HepG2 (cell line): ENCODE measurements around the gene CHD9NB. TPM values are rescaled to one million over a fixed set of nuclear protein-coding genes. Genes with fewer than 3 reads are reported as not detected.

ENCODE experiments used
- ATAC-seq: fragments of 200-7000 bp; cut with Tn5 transposase; 3 replicates; pipeline ENCODE4 v1.9.1; 2020; ENCODE audit warnings: mild to moderate bottlenecking, moderate library complexity
- BruUV-seq: library from RNA; stranded (reverse); fragments of 400-500 nt; replicated peaks from 2 replicates; lab custom pipeline; 2021; lab: Mats Ljungman, UMichigan
- CTCF ChIA-PET: fragments of 300-600 bp; formaldehyde crosslinking; extraction: SDS; loops from one replicate; lab custom pipeline; 2021; ENCODE audit warnings: low total read pairs, inconsistent platforms, low intra/inter-chr PET ratio; lab: Yijun Ruan, JAX
- POLR2A ChIA-PET: fragments of 350-600 bp; sonication (Branson Sonifier 250); formaldehyde crosslinking; loops from one replicate; lab custom pipeline; 2020; ENCODE audit warnings: antibody characterized with exemption, inconsistent platforms; lab: Yijun Ruan, JAX
- DNase-seq: peaks from one replicate; pipeline ENCODE4 v3.0.0-alpha.2; 2015; ENCODE audit warnings: low spot score
- FAIRE-seq: peaks from 3 replicates; lab custom pipeline; 2011; peaks lifted over from hg19 to GRCh38; lab: Jason Lieb, UNC
- H2AFZ ChIP-seq: one replicate; pipeline ENCODE4 v1.6.1; 2011; ENCODE audit warnings: low read length, inconsistent platforms
- H3K27ac ChIP-seq: fragments of 300-600 bp; 3 replicates; pipeline ENCODE4 v1.8.0; 2011; ENCODE audit warnings: mixed run types, mild to moderate bottlenecking, mixed read lengths, low read length, inconsistent platforms; ENCODE audit not compliant: insufficient read depth; ENCODE audit errors: extremely low read length
- H3K27me3 ChIP-seq, 2 experiments: fragments of 200-600 bp in 1 of 2; 2 replicates in 1 of 2; 3 replicates in 1 of 2; pipeline versions ENCODE4 v1.6.0 to v1.8.0; 2011; ENCODE audit warnings: low read length in 2 of 2, mild to moderate bottlenecking in 2 of 2, moderate library complexity in 2 of 2, inconsistent platforms in 1 of 2; ENCODE audit not compliant: insufficient read depth in 2 of 2, control insufficient read depth in 1 of 2
- H3K36me3 ChIP-seq, 2 experiments: fragments of 200-600 bp in 1 of 2; replicated peaks in 1 of 2; 2 replicates in 1 of 2; 3 replicates in 1 of 2; pipeline versions ENCODE4 v1.5.1 to v1.8.0; 2011; ENCODE audit warnings: low read length in 2 of 2, inconsistent platforms in 1 of 2; ENCODE audit not compliant: insufficient read depth in 2 of 2, control insufficient read depth in 1 of 2
- H3K4me1 ChIP-seq: 2 replicates; pipeline ENCODE4 v1.5.1; 2012; ENCODE audit warnings: low read length, inconsistent platforms; ENCODE audit not compliant: insufficient read depth
- H3K4me2 ChIP-seq: 2 replicates; pipeline ENCODE4 v1.6.0; 2011; ENCODE audit warnings: low read depth, low read length, inconsistent platforms
- H3K4me3 ChIP-seq, 3 experiments: fragments of 200-600 bp in 1 of 3; sonication (generic), shearing (Covaris generic) in 1 of 3; replicated peaks in 1 of 3; 2 replicates each; pipeline ENCODE4 v1.5.1; 2011 to 2016; ENCODE audit warnings: low read length in 3 of 3, inconsistent platforms in 2 of 3, low read depth in 2 of 3, mild to moderate bottlenecking in 2 of 3, control low read depth in 1 of 3, mixed read lengths in 1 of 3; ENCODE audit not compliant: insufficient read depth in 1 of 3
- H3K79me2 ChIP-seq: one replicate; pipeline ENCODE4 v1.6.1; 2011; ENCODE audit warnings: low read length, inconsistent platforms; ENCODE audit not compliant: insufficient read depth
- H3K9ac ChIP-seq: 2 replicates; pipeline ENCODE4 v1.6.0; 2011; ENCODE audit warnings: mild to moderate bottlenecking, low read depth, low read length, inconsistent platforms; ENCODE audit not compliant: insufficient read depth
- H3K9me3 ChIP-seq: 2 replicates; pipeline ENCODE4 v1.5.1; 2012; ENCODE audit warnings: mild to moderate bottlenecking, low read length
- H4K20me1 ChIP-seq: 2 replicates; pipeline ENCODE4 v1.6.0; 2011; ENCODE audit warnings: inconsistent platforms, mild to moderate bottlenecking, low read length, moderate library complexity; ENCODE audit not compliant: insufficient read depth
- ASH2L ChIP-seq: fragments of 300-600, 200-600 bp; sonication (generic); IDR thresholded peaks from 2 replicates; pipeline ENCODE4 v1.7.0; 2017; ENCODE audit warnings: low read depth, mild to moderate bottlenecking, moderate library complexity, mixed read lengths, low read length; ENCODE audit not compliant: insufficient read length
- ATRX ChIP-seq: sonication (generic); formaldehyde crosslinking; IDR thresholded peaks from 2 replicates; pipeline ENCODE4 v1.4.0; 2020; ENCODE audit warnings: missing genetic modification reagents, borderline replicate concordance
- RFX3 ChIP-seq: IDR thresholded peaks from 2 replicates; pipeline ENCODE4 v1.6.1; 2016; ENCODE audit warnings: missing biosample characterization, missing genetic modification reagents
- SP2 ChIP-seq: sonication (generic); formaldehyde crosslinking; IDR thresholded peaks from 2 replicates; pipeline ENCODE4 v1.5.1; 2020; ENCODE audit warnings: mild to moderate bottlenecking, missing genetic modification reagents
- ZBTB40 ChIP-seq, 2 experiments: fragments of 450-650 bp in 1 of 2; sonication (generic) in 1 of 2; formaldehyde crosslinking in 1 of 2; IDR thresholded peaks; 2 replicates each; pipeline versions ENCODE4 v1.6.1 to v1.8.0; 2016 to 2022; ENCODE audit warnings: antibody characterized with exemption in 1 of 2, mild to moderate bottlenecking in 1 of 2, missing genetic modification reagents in 1 of 2
- ZNF180 ChIP-seq: sonication (generic); formaldehyde crosslinking; IDR thresholded peaks from 2 replicates; pipeline ENCODE4 v1.4.0; 2020; ENCODE audit warnings: low read depth, missing genetic modification reagents, borderline replicate concordance
- ZNF580 ChIP-seq: IDR thresholded peaks from 2 replicates; pipeline ENCODE4 v1.6.1; 2016; ENCODE audit warnings: low read depth, borderline replicate concordance
- whole genome bisulfite sequencing: methylation state at CpG from one replicate; pipeline ENCODE4 v1.1.6; 2017; ENCODE audit warnings: low lambda C conversion rate; 5-methylcytosine and 5-hydroxymethylcytosine counted together
- in situ Hi-C: cut with HindIII; loops from 2 replicates; pipeline ENCODE4 v1.10.0; 2017; ENCODE audit warnings: low pct_unique_long_range_greater_than_20kb; ENCODE audit not compliant: extremely low pct_ligation_motif_present
- intact Hi-C: fragments of 100-400 bp; cut with micrococcal nuclease; formaldehyde crosslinking; loops from one replicate; pipeline ENCODE4 v1.10.0; 2022; ENCODE audit not compliant: unreplicated experiment
- polyA plus RNA-seq, 8 experiments: library from polyadenylated mRNA; depleted of rRNA in 3 of 8; stranded (reverse) in 7 of 8; unstranded in 1 of 8; fragments of >200 nt; fragmentation: Illumina TruSeq in 4 of 8; extraction: Trizol in 4 of 8; gene quantifications; 2 replicates each; pipeline versions ENCODE4 v1.2.1 to v1.2.3, GENCODE V29; 2011 to 2016; ENCODE audit warnings: low read depth in 4 of 8, missing spikeins in 1 of 8, mixed read lengths in 1 of 8; ENCODE audit not compliant: insufficient read depth in 1 of 8
- total RNA-seq, 5 experiments: library from RNA; depleted of rRNA; stranded (reverse); fragments of >200 nt; fragmentation: Illumina TruSeq; extraction: Trizol; gene quantifications; 2 replicates each; pipeline ENCODE4 v1.2.3, GENCODE V29; 2016; ENCODE audit warnings: low read depth in 1 of 5

Gene CHD9NB
- total and polyA plus RNA-seq, 2 of the 13 experiments (the other 11 are each of a cell fraction or from before 2014, with no cell fraction given) = 0.17 to 0.18 TPM

GRCh38 chr16:53084141-53084541 lies 31.4 kb upstream of the CHD9NB start:
- CTCF ChIA-PET = no interaction called here
- DNase-seq (no peak), ATAC-seq (no peak), FAIRE-seq (no peak)
- Histone ChIP-seq H3K36me3 (peaks cover 0 to 3% of the 10 kb centered on the region in 2 experiments; a peak in 3 of 5 replicates), H3K27me3 (no peaks in the 10 kb centered on the region), H3K4me1 (peaks cover 16% of the 10 kb centered on the region), H3K79me2 (peaks cover 24% of the 10 kb centered on the region), H3K4me2 (no peak overlapping the region), H4K20me1 (0 out of 2 replicates have a peak, but pooled peaks cover 5% of the 10 kb centered on the region), H3K27ac (no peak overlapping the region), H2AFZ (no peak overlapping the region), H3K9me3 (no peaks in the 10 kb centered on the region), H3K9ac (no peak overlapping the region), H3K4me3 (no peak overlapping the region)
- intact Hi-C loops (no loop called here), in situ Hi-C loops (no loop called here)
- no TSS peak for BruUV-seq
- POLR2A ChIA-PET = no interaction called here
- WGBS = 97% methylated on average over 4 of the region's 4 CpGs
- TF ChIP-seq SP2 (CRISPR knock-in tag) = no peak
- no peak for TF ChIP-seq ZNF580 (CRISPR knock-in tag)
- TF ChIP-seq ASH2L = no peak
- no peak for TF ChIP-seq ATRX (CRISPR knock-in tag)
- no peak for TF ChIP-seq ZNF180 (CRISPR knock-in tag)
- no peak for TF ChIP-seq ZBTB40 (IDR thresholded peaks at IDR 0.05)
- no peak for TF ChIP-seq ZBTB40 (CRISPR knock-in tag; IDR thresholded peaks at IDR 0.05)
- no peak for TF ChIP-seq RFX3 (CRISPR knock-in tag)
